GM18907 (cell line): ENCODE data around the gene GSAP.
A peak's percentile ranks its signal among the peaks of the same experiment; 100 is the strongest.
"Not testable (repeated sequence)": the region's sequence is repeated elsewhere in the genome, so short reads cannot be mapped to it uniquely, and the experiment has no call there.

Experiments
- ATAC-seq: cut with Tn5 transposase; IDR thresholded peaks from one replicate; pipeline ENCODE4 v1.9.1; 2021; ENCODE audit warnings: mild to moderate bottlenecking, moderate library complexity; ENCODE audit not compliant: unreplicated experiment

GSAP gene

GRCh38 chr7:77415823-77416620 is at the start of gene GSAP:
GSAP (minus strand) TSS chr7:77416349; CDS start chr7:77416321, 28 bp downstream.
- peak; percentile 64 for ATAC-seq

- ATAC-seq, result no peak
Observed at GRCh38 chr7:77465256-77465655, 49.1 kb upstream of the GSAP start.

- ATAC-seq, result peak; percentile 51
Observed at GRCh38 chr7:77464589-77464988, 48.4 kb upstream of the GSAP start.

- ATAC-seq, result peak; percentile 65
Observed at GRCh38 chr7:77463632-77464031, 47.5 kb upstream of the GSAP start.

- no peak for ATAC-seq
Observed at GRCh38 chr7:77461842-77462241, 45.7 kb upstream of the GSAP start.

- ATAC-seq, result no peak
Observed at GRCh38 chr7:77461246-77461645, 45.1 kb upstream of the GSAP start.

- no peak for ATAC-seq
Observed at GRCh38 chr7:77460057-77460486, 43.9 kb upstream of the GSAP start.

- no peak for ATAC-seq
Observed at GRCh38 chr7:77459311-77459726, 43.2 kb upstream of the GSAP start.

- no peak for ATAC-seq
Observed at GRCh38 chr7:77458786-77459185, 42.6 kb upstream of the GSAP start.

- no peak for ATAC-seq
Observed at GRCh38 chr7:77457779-77458178, 41.6 kb upstream of the GSAP start.

- no peak for ATAC-seq
Observed at GRCh38 chr7:77456696-77457095, 40.5 kb upstream of the GSAP start.

GRCh38 chr7:77455321-77455720 is 39.2 kb upstream of the GSAP start:
- ATAC-seq, result no peak

GRCh38 chr7:77454802-77455201 is 38.7 kb upstream of the GSAP start:
- no peak for ATAC-seq

- ATAC-seq, result no peak
Observed at GRCh38 chr7:77453531-77453930, 37.4 kb upstream of the GSAP start.

GRCh38 chr7:77451950-77452349 is 35.8 kb upstream of the GSAP start:
- ATAC-seq, result not testable (repeated sequence)

- ATAC-seq, result no peak
Observed at GRCh38 chr7:77450613-77451012, 34.5 kb upstream of the GSAP start.

GRCh38 chr7:77450054-77450453 is 33.9 kb upstream of the GSAP start:
- ATAC-seq, result no peak

- ATAC-seq, result no peak
Observed at GRCh38 chr7:77447616-77448015, 31.5 kb upstream of the GSAP start.

- no peak for ATAC-seq
Observed at GRCh38 chr7:77444123-77444522, 28.0 kb upstream of the GSAP start.

GRCh38 chr7:77443042-77443441 is 26.9 kb upstream of the GSAP start:
- no peak for ATAC-seq

- ATAC-seq, result no peak
Observed at GRCh38 chr7:77442636-77443035, 26.5 kb upstream of the GSAP start.

GRCh38 chr7:77441046-77441445 is 24.9 kb upstream of the GSAP start:
- no peak for ATAC-seq

GRCh38 chr7:77439572-77439971 is 23.4 kb upstream of the GSAP start:
- no peak for ATAC-seq
